Fibroblast of mammary gland (primary cell): ENCODE measurements around the gene TRIM73.
A peak's percentile ranks its signal among the peaks of the same experiment; 100 is the strongest.
"Not testable (repeated sequence)": the region's sequence is repeated elsewhere in the genome, so short reads cannot be mapped to it uniquely, and the experiment has no call there.

Experiments
- DNase-seq: peaks from one replicate; pipeline ENCODE4 v3.0.0-alpha.2; 2010; ENCODE audit warnings: low read depth
- H3K4me3 ChIP-seq: 2 replicates; pipeline ENCODE4 v1.5.1; 2011; ENCODE audit warnings: low read depth, mild to moderate bottlenecking, low read length, moderate library complexity; ENCODE audit not compliant: control insufficient read depth

The TRIM73 gene

GRCh38 chr7:75414204-75414603, 18.8 kb downstream of the TRIM73 start:
- not testable (repeated sequence) for H3K4me3 ChIP-seq, DNase-seq

DNA sequence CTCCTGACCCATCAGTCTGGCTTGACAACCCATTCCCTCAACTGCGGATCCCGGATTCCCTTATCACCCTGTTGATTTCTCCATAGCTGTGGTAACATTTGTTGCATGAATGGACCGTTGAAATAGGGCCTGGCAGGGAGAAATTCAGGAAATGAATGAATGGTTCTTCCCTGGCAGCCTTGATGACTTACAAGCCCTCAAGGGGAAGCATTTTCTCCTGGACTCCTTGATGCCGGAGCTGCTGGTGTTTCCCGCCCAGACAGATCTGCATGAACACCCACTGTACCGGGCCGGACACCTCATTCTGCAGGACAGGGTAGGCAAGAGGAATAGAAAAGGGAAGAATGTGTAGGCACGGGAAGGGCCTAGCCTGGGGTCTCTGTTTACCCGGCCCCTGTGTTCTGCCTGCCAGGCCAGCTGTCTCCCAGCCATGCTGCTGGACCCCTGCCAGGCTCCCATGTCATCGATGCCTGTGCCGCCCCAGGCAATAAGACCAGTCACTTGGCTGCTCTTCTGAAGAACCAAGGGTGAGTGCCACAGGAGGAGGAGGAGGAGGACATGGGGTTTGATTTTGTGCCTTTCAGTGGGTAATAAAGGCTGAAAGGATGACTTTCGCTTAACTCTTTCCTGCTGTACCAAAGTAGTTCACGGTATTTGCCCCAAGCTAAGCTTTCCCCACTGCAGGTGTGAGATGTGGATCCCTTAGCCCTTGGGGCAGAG, 19.4 kb downstream of the TRIM73 start:
- H3K4me3 ChIP-seq, result not testable (repeated sequence)
- DNase-seq, result peak; percentile 28

- DNase-seq, H3K4me3 ChIP-seq: not testable (repeated sequence)
These were observed 20.0 kb downstream of the TRIM73 start for GRCh38 chr7:75415428-75415817.

GRCh38 chr7:75415829-75416373, 20.5 kb downstream of the TRIM73 start:
- not testable (repeated sequence) for DNase-seq, H3K4me3 ChIP-seq

GRCh38 chr7:75416787-75417186, 21.4 kb downstream of the TRIM73 start:
- not testable (repeated sequence) for H3K4me3 ChIP-seq, DNase-seq

DNA sequence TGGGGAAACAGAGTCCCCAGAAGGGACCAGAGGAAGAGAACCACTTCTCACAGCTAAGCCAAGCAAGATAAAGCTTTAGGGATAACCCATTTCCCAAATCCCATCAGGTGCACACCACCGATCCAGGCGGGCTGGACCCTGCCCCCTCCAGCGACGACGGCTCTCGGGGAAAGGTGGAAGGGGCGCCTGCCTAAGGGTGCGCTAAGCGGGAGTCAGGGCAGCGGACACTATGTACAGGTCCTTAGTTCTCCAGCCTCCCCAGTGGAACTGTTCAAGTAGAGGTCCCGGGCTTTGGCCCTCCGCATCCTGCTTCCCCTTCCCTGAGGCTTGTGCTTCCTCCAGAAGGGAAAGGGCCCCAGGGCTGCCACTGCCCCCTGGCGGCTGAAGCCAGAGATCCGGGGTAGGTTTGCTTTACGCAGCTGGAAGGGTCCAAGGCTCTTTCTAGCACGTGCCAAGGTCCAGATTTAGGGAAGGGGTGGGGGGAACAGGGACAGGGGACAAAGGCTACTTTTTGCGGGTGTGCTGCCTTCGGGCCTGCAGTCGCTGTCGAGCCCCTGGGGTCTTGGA, 22.9 kb downstream of the TRIM73 start:
- not testable (repeated sequence) for DNase-seq, H3K4me3 ChIP-seq

DNA sequence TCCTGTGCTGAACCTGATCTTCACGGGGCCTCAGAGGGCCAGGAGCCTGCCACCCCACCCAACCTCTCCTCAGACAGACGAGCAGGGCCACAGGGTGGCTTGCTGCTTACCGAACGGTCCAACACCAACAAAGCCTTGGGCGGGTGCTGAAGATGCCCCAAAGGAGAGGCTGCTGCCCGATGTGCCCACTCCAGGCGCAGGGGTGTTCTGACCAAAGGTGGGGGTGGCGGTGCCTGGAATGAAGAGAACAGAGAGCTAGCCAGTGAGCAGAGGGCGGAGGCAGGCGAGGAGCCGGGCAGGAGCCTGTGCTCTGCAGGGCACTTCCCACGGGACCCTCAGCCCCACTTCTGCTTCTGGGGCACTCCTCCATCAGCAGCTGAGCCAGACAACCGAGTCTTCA, 23.8 kb downstream of the TRIM73 start:
- not testable (repeated sequence) for DNase-seq, H3K4me3 ChIP-seq

GRCh38 chr7:75419693-75420092, 24.3 kb downstream of the TRIM73 start:
- not testable (repeated sequence) for H3K4me3 ChIP-seq, DNase-seq

DNA sequence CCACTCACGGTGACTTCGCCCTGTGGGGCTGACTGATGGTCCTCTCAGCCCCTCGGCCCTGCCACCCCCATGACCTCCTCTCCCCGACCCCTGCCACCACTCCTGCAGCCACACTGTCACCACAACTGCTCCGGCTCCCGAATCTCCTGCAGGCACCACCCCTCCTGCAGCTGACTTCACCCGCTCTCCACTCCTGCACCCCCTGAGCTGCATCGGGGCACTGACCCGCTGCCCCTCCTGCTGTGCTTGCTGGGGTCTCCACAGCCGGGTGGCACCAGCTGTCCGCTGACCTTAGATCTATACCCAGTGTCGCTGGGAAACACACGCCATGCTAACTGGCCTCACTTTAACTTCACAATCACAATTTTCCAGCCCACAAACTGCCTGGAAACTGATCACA, 24.7 kb downstream of the TRIM73 start:
- DNase-seq, H3K4me3 ChIP-seq: not testable (repeated sequence)

DNA sequence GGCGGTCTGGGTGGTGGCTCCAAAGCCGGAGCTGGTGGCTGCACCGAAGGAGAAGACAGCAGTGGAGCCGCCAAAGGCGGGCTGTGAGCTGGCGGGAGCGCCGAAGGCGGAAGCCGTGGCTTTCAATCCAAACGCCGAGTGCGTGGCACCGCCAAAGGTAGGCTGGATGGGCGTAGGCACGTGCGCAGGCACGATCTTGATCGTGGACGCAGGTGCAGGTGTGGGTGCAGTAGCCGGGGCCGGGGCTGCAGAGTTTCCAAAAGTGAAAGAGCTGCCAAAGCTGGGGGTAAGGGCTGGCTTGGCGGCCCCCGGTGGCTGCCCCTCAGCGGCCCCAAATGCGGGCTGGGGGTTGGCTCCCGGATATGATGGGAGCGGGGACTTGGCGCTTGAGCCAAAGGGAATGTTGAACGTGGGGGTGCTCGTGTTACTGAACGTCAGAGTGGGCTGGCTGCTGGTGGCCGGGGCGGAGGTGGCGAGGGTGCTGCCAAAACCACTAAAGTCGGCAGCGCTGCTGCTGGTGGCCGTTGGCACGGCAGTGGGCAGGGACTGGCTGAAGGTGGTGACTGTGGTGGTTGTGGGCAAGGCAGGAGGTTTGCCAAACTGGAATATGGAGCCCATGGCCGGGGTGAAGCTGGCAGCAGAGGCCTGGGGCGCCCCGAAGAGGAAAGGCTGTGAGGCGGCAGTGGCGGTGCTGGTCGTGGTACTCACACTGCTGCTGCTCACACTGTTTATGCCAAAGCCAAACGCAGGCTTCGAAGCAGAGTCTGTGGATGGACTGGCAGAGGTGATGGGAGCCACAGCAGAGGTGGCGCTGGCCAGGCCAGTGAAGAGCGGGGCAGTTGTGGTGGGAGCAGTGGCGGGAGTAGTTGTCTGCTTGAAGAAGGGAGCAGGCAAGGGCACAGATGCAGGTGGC, 26.6 kb downstream of the TRIM73 start:
- not testable (repeated sequence) for H3K4me3 ChIP-seq

GRCh38 chr7:75423481-75423880, 28.1 kb downstream of the TRIM73 start:
- not testable (repeated sequence) for H3K4me3 ChIP-seq, DNase-seq

More for the DNA sequence above, 26.6 kb downstream of the TRIM73 start:
- DNase-seq, result not testable (repeated sequence)

GRCh38 chr7:75439000-75439399, 43.6 kb downstream of the TRIM73 start:
- not testable (repeated sequence) for H3K4me3 ChIP-seq, DNase-seq

GRCh38 chr7:75442101-75442464, 46.7 kb downstream of the TRIM73 start:
- DNase-seq, result not testable (repeated sequence)
- peak overlapping the region; percentile 47 for H3K4me3 ChIP-seq

DNA sequence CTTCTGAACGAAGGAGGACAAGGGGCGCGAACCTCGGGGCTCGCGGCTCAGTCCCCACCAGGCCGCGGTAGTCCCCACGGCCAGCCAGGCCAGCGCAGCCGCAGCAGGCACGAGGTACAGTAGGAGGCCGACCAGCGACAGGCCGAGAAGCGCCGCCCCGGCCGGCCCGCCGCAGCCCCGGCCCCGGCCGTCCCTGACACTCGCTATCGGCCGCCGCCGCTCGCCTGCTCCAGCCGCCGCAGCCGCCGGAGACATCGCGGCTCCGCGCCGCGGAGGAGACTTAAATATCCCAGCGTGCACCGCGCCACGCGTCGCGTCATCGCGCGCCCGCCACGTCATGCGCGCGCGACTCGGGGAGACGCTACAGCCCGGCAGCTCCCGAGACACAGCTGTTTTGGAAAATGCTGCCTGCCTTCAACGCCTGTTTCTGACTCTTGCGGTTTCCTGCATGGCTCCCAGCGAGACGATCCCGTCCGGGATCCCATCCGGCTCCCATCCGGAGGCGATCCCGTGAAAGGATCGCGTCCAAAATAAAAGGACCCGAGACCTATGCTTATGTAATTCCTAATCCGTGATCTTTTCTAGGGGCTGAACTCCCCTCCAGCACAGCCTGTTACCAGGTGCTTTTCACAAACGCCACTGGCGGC, 47.2 kb downstream of the TRIM73 start:
- H3K4me3 ChIP-seq, result peak overlapping the region; percentile 57
- DNase-seq, result peak; percentile 11

GRCh38 chr7:75449946-75450345, 54.5 kb downstream of the TRIM73 start:
- DNase-seq, H3K4me3 ChIP-seq: not testable (repeated sequence)
